Gastrocnemius medialis (tissue), 4 donors: Measurements from ENCODE around the gene SH2D4B. TPM values are rescaled to one million over a fixed set of nuclear protein-coding genes. Genes with fewer than 3 reads are reported as not detected.
A peak's percentile ranks its signal among the peaks of the same experiment; 100 is the strongest.

Experiments used
- ATAC-seq, 2 donors: fragments of 150-250 bp; one replicate each; pipeline ENCODE4 v1.9.1; 2016
- DNase-seq, 2 donors: peaks; one replicate each; pipeline ENCODE4 v3.0.0-alpha.2; 2019
- H3K27ac ChIP-seq, 4 donors: fragments of 200-600 bp; sonication (generic); 1 replicate in 1 of 4; 2 replicates in 3 of 4; pipeline ENCODE4 v1.5.1; 2016 to 2018; ENCODE audit warnings: mild to moderate bottlenecking in 2 of 4, moderate library complexity in 1 of 4
- H3K27me3 ChIP-seq, 3 donors: fragments of 200-600 bp; sonication (generic) in 2 of 3; 1 replicate in 1 of 3; 2 replicates in 2 of 3; pipeline versions ENCODE4 v1.5.1 to v1.6.0; 2016 to 2019; ENCODE audit warnings: mild to moderate bottlenecking in 1 of 3, moderate library complexity in 1 of 3
- H3K36me3 ChIP-seq, 2 donors: fragments of 200-600 bp; sonication (generic) in 1 of 2; one replicate each; pipeline ENCODE4 v1.5.1; 2017 to 2018
- H3K4me1 ChIP-seq, 2 donors: fragments of 200-600 bp; sonication (generic) in 1 of 2; one replicate each; pipeline ENCODE4 v1.5.1; 2016 to 2017; ENCODE audit warnings: mild to moderate bottlenecking in 2 of 2
- H3K4me3 ChIP-seq, 4 donors: fragments of 200-600 bp; sonication (generic) in 3 of 4; 1 replicate in 1 of 4; 2 replicates in 3 of 4; pipeline ENCODE4 v1.5.1; 2016 to 2019; ENCODE audit warnings: mild to moderate bottlenecking in 2 of 4
- H3K9me3 ChIP-seq, 3 donors: fragments of 200-600 bp; sonication (generic) in 2 of 3; 1 replicate in 1 of 3; 2 replicates in 2 of 3; pipeline ENCODE4 v1.5.1; 2016 to 2019
- POLR2A ChIP-seq, 2 donors: fragments of 450-650 bp; IDR thresholded peaks; one replicate each; pipeline ENCODE4 v1.6.1; 2017; ENCODE audit warnings: antibody characterized with exemption in 2 of 2, mild to moderate bottlenecking in 2 of 2, moderate library complexity in 2 of 2
- in situ Hi-C, 4 donors: fragments of 200-750 bp; cut with MboI; loops; one replicate each; pipeline versions ENCODE4 v1.15.0 to v1.8.0; 2017; ENCODE audit warnings: low sequenced_read_pairs in 4 of 4
- intact Hi-C: fragments of 100-400 bp; cut with DNase I; formaldehyde crosslinking; loops from one replicate; pipeline ENCODE4 v1.15.1; 2023; ENCODE audit warnings: low total_unique reads
- total RNA-seq, 4 donors: library from RNA; depleted of rRNA; stranded (reverse); fragments of >200 nt; gene quantifications; one replicate each; pipeline versions ENCODE4 v1.1.0 to v1.2.3, GENCODE V29; 2016
- TF ChIP-seq, protein P1 (sequence below), 5 experiments: fragments of 450-650 bp in 3 of 5; fragments of 200-600 bp in 2 of 5; sonication (generic) in 2 of 5; IDR thresholded peaks in 4 of 5; conservative IDR thresholded peaks in 1 of 5; 1 replicate in 4 of 5; 2 replicates in 1 of 5; pipeline ENCODE4 v1.5.1; 2016 to 2019; ENCODE audit warnings: antibody characterized with exemption in 5 of 5, mild to moderate bottlenecking in 3 of 5, moderate library complexity in 3 of 5

SH2D4B gene
- total RNA-seq, 4 donors from 2014 or later, result not detected

DNA sequence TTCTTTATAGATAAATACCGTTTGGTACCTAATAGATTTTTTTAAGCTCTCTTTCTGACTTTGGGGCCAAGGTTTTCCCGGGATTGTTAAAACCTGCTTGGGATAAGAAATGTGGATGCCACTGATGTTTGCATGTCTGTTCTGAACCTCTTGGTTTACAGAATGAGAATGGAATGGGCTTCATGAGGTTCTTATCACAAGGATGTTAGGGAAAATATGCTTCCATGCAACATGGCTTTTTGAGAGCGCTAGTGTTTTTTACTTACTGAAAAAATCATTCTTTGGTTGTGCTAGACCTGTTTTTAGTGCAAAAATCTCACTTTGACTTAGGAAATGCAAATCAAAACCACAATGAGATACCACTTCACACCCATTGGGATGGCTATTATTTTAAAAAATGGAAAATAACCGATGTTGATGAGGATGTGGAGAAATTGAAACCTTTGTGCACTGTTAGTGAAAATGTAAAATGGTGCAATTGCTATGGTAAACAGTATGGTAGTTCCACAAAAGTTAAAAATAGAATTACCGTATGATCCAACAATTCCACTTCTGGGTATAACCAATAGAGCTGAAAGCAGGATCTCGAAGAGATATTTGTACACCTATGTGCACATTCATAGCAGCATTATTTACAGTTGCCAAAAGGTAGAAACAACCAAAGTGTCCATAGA lies 44.7 kb upstream of the SH2D4B start:
- Histone ChIP-seq H3K36me3 (no peaks in the 10 kb centered on the region), H3K27me3 (no peaks in the 10 kb centered on the region), H3K4me3 (no peak overlapping the region), H3K4me1 (peaks cover 23 to 46% of the 10 kb centered on the region in 2 donors), H3K27ac (peak overlapping the region in 3 of 4 donors; percentile 8 to 18 (median 13)), H3K9me3 (no peaks in the 10 kb centered on the region)
- no peak for ATAC-seq
- no peak for DNase-seq
- in situ Hi-C loops (no loop called here), intact Hi-C loops (no loop called here)
- TF ChIP-seq POLR2A (IDR thresholded peaks at IDR 0.05), result no peak

DNA sequence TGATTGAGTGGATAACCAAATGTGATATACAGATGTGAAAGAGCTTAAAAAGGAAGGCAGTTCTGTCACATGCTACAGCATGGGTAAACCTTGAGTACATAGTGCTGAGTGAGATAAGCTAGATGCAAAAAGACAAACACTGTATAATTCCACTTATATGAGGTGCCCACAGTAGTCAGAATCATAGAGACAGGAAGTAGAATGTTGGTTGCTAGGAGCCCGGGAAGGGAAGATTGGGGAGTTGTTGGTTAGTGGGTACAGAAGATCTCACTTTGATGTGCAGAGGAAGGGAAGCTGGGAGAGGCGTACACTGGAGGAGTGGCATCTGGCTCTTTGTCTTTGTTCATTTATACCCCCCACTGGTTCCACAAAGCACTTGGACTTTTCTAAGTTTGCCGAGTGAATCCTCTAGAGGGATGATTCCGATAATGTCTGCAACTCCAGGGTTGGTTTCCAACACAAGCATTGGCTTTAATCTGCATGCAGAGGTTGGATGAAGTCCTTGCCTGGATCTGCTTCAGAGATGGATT lies 44.1 kb upstream of the SH2D4B start:
- intact Hi-C loops, result no loop called here
- no peak overlapping the region for H3K4me3 ChIP-seq
- no peaks in the 10 kb centered on the region for H3K27me3 ChIP-seq
- in situ Hi-C loops, result no loop called here
- no peak for TF ChIP-seq POLR2A (IDR thresholded peaks at IDR 0.05)
- TF ChIP-seq, protein P1, sequence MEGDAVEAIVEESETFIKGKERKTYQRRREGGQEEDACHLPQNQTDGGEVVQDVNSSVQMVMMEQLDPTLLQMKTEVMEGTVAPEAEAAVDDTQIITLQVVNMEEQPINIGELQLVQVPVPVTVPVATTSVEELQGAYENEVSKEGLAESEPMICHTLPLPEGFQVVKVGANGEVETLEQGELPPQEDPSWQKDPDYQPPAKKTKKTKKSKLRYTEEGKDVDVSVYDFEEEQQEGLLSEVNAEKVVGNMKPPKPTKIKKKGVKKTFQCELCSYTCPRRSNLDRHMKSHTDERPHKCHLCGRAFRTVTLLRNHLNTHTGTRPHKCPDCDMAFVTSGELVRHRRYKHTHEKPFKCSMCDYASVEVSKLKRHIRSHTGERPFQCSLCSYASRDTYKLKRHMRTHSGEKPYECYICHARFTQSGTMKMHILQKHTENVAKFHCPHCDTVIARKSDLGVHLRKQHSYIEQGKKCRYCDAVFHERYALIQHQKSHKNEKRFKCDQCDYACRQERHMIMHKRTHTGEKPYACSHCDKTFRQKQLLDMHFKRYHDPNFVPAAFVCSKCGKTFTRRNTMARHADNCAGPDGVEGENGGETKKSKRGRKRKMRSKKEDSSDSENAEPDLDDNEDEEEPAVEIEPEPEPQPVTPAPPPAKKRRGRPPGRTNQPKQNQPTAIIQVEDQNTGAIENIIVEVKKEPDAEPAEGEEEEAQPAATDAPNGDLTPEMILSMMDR (IDR thresholded peaks at IDR 0.05 in 4 of 5, conservative IDR thresholded peaks at IDR 0.05 in 1 of 5), result no peak
- H3K9me3 ChIP-seq, result no peaks in the 10 kb centered on the region
- DNase-seq (no peak), ATAC-seq (no peak)
- peaks cover 29 to 48% of the 10 kb centered on the region in 2 donors for H3K4me1 ChIP-seq
- H3K27ac ChIP-seq, result peak overlapping the region in 3 of 4 donors; percentile 8 to 18 (median 13)
- no peaks in the 10 kb centered on the region for H3K36me3 ChIP-seq

DNA sequence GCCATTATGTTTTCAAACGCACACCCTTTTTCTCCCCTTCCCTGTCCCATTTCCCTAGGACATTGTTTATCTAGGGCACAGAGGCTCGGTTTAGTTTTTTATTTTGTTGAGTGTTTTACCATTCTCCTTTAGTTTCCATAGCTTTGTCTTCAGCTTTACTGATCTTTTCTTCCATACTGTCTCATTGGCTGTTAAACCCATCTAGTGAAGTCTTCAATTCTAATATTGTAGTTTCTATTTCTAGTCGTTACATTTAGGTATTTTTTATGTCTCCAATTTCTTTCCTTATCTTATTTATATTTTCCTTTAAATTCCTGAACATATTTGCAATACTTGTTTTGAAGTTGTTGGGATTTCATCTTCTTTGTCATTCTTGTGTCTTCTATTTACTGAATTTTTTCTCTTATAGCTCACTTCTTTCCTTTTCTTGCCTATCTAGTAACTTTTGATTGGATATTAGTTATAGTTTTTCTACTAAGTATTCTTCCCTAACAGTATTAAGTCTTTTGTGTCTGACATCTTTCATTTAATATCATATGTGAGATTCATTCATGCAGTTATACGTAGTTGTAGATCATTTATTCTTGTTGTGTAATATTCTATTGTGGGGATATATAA lies 41.0 kb upstream of the SH2D4B start:
- ATAC-seq (no peak), DNase-seq (no peak)
- Histone ChIP-seq H3K9me3 (no peaks in the 10 kb centered on the region), H3K4me3 (no peak overlapping the region), H3K36me3 (no peaks in the 10 kb centered on the region), H3K27ac (peak overlapping the region in 3 of 4 donors; percentile 74 to 84 (median 84)), H3K27me3 (no peaks in the 10 kb centered on the region), H3K4me1 (peaks cover 59 to 71% of the 10 kb centered on the region in 2 donors)
- intact Hi-C loops (no loop called here), in situ Hi-C loops (loop anchor here in 1 of 4 donors (5.0 kb wide), 1 partner anchor 39 kb away; no protein-coding TSS in a partner anchor)
- TF ChIP-seq POLR2A (IDR thresholded peaks at IDR 0.05), result no peak
- TF ChIP-seq, protein P1 (IDR thresholded peaks at IDR 0.05 in 4 of 5, conservative IDR thresholded peaks at IDR 0.05 in 1 of 5), result no peak

DNA sequence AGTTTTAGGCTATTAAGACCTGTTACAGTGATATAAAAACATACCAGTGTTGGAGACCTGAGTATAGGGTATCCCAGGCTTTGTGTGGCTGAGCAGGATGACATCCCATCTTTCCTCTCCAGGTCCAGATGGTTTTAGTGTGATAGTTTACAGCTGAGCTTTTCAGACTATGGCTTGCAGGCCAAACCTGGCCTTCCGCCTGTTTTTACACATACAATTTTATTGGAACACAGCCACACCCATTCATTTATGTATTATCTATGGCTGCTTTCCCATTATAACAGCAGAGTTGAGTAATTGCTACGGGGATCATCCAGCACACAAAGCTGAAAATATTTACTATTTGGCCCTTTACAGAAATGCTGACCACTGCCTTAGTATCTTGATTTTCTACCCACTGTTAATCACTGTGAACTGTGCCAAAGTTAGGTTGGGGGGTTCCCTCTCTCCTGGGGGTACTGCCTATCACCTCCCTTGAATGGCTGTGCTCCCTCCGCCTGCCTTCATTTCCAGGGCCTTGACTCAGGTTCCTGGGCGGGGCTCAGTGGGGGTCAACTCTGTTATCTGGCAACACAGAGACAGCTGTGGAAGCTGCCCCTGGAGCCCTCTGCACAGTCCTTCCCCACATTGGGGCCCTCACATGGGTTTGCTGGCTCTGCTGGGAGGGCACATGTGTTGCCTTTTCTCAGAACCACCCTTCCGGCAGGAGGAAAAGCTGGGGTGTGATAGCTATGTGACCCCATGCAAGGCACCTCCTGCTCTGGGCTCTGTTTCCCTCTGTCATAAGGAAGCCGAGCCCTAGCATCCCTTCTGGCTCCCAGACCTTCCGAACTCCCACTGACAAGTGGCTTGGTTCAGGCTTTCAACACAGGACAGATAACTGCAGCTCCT lies 40.3 kb upstream of the SH2D4B start:
- intact Hi-C loops (no loop called here), in situ Hi-C loops (loop anchor here in 1 of 4 donors (5.0 kb wide), 1 partner anchor 40 kb away; no protein-coding TSS in a partner anchor)
- Histone ChIP-seq H3K9me3 (no peaks in the 10 kb centered on the region), H3K27me3 (no peaks in the 10 kb centered on the region), H3K4me3 (no peak overlapping the region), H3K36me3 (no peaks in the 10 kb centered on the region), H3K27ac (peak overlapping the region; percentile 74 to 84 (median 80)), H3K4me1 (peaks cover 60 to 79% of the 10 kb centered on the region in 2 donors)
- ATAC-seq, result peak in 1 of 2 donors; percentile 5
- peak in 1 of 2 donors; percentile 30 for DNase-seq
- no peak for TF ChIP-seq POLR2A (IDR thresholded peaks at IDR 0.05)
- TF ChIP-seq, protein P1 (IDR thresholded peaks at IDR 0.05 in 4 of 5, conservative IDR thresholded peaks at IDR 0.05 in 1 of 5), result no peak
